Measurements from ENCODE around the gene NHS.

NHS gene

DNA sequence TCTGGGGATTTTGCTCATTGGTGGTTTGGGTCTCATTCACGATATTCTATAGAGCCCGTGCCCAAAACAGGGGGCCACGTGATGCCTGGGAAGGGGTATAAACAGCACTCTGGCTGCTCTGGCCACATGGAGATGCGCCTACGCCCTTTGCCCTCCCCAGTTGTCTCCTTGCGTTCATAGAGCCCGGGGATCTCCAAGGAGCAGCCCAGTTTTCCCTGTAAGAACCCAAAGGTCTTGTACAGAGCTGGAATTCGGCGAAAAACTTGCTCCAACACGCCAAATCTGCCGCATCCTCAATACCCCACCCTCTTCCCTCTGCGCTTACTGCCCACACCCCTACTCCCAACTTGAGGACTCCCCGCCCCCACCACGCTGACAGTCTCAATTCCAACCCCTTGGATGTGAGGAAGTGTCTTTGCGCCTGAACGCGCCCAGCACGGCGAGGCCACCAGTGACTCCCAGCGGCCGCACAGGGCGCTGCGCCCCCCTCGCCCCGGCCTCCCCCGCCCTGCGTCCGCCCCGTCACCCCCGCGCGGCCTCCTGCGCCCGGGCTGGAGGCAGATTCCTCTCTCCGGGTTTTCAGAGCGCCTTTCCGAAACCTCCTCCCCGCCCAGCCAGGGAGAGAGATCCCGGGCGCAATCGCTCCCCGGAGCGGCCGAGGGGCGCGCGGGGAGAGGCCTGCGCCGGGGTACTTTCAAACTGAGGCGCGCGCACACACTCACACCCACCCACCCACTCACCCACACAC is at the start of gene NHS:
NHS (plus strand) TSS at position 582 of the 748 bp plus-strand sequence. CDS start 558 bp downstream, outside the sequence.
- DNase-seq (ENCODE audit: low spot score) = peak; percentile 88

DNA sequence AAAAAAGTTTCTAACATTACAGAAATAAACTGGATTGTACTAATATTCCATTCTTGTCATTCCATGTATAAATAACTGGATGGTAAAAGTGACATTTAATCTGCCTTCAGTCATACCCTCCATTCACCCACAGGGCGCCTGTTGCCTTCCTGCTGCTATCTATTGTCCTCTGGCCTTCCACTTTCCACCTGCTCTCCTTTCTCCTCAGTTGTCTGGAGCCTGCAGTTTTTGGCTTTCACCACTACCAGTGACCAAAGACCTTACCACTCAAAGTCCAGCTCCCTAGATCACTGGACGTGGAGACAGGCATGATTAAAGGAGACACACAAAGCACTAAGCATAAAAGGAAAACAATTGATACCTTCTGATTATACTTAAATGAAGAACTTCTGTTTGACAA is 46.2 kb upstream of the NHS start:
- no peak for DNase-seq (ENCODE audit: low spot score)

DNA sequence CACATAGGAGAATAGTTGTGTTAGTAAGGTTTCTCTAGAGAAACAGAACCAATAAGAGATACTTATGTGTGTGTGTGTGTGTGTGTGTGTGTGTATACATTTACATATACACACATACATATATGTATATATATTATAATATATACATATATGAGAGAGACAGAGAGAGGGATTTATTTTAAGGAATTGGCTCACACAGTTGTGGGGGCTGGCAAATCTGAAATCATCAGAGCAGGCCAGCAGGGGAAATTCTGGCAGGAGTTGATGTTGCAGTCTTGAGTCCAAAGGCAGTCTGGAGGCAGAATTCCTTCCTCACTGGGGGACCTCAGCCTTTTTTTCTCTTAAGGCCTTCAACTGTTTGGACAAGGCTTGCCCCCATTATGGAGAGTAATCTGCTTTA is 38.6 kb upstream of the NHS start:
- DNase-seq (ENCODE audit: low spot score) = no peak

DNA sequence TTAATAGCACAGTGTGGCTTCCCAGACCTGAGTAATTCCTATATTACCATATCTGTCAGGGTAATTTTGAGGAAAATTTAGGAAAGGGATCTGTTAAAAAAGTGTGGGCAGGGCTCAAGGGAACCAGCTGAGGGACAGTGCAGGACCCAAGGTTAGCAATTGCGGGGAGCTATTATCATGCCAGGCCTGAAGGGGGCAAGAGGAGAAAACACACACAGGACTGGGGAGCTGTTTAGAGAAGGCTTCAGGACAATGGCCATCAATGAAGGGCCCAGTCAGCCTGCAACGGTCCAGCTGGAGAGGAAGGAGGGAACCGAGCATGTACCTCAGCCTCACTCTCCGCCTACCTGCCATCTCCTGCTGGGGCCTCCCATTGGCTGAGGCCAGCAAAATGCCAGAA is 19.0 kb upstream of the NHS start:
- no peak for DNase-seq (ENCODE audit: low spot score)

DNA sequence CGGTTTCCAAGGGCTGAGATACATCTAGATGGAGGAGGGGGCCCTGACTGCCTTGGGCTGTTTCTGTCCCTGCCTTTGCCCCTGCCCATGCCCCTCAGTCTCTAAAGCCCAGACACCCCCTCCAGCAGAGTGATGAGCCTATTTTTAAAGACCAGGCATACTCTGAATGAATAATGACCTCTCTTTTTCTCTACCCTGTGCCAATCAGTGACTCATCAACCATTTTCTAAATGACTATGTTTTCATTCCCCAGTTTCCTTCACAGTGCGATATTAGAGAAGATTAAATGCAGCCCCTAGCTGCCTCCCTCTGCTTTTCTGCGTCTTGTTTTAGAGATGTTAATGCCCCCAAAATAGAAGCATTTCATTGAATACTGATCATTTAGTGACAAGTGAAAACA is 15.5 kb upstream of the NHS start:
- no peak for DNase-seq (ENCODE audit: low spot score)

DNA sequence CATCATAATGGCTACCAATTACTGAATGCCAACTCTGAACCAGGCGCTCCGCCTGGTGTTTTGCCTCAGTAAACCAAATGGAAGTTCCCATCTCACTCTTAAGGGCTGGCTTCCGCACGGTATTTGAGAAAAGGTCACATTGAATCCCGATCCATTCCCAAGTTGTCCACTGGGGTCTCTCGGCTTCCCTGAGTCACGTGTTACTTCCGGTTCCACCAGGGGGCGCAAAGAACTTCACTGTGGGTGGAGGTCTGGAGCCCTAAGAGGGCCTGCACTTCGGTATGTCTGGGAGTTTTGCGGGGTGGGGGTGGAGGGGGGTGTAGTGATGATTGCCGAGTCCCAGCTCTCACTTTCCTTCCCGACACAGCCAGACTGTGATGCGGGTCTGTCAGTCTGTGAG is 13.4 kb upstream of the NHS start:
- no peak for DNase-seq (ENCODE audit: low spot score)

DNA sequence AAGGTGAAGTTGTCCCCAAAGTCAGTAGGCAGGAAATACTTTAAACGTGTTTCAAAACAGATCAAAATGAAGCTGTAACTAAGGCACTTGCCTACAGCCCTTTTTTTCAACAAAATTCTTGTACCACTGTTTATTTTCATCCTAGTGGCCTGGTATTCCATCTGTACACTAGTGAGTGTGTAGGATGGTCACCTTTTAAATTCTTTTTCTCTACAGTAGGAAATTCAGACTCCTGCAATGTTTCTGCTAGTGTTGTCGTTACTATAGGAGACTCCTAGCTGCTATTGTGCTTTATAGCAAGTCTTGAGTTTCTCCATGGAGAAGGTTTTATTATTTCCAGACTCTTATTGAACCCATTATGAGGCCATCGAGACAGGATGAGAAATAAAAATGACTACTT is 7.0 kb upstream of the NHS start:
- no peak for DNase-seq (ENCODE audit: low spot score)

DNA sequence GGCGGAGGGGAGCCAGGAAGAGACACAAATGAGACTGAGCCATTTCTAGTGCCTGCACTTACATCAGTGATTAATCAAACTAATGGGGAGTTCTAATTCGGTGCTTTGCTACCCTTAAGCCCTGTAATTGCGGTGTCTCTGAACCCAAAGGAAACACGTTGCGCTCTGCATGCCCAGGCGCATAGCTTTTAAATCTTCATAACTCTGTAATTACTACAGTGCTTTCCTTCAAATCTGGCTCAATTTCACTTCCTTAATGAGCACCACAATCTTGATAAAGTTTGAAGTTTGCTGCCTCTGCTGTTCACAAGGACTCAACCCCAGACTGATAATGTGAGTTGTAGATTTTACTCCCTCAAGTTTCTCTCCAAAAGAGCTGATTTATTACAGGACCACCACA is 5.7 kb upstream of the NHS start:
- DNase-seq (ENCODE audit: low spot score) = no peak

DNA sequence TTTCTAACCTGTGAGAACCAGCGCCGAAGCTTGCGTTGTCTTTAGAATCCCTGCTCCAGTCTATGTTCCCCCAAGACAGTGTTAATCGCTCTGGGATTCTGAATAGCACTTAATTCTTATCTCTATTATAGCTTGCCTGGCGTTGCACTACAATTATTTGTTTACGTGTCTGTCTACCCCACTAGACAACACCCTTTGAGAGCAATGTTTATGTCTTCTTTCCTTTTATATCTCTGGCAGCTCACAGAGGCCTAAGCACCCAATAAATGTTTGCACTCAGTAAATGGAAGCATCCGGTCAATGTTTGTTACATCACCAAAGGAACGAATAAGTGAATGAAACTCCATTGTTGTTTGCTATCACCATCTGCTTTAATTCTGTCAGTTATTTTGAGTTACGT is 4.8 kb upstream of the NHS start:
- DNase-seq (ENCODE audit: low spot score) = no peak

DNA sequence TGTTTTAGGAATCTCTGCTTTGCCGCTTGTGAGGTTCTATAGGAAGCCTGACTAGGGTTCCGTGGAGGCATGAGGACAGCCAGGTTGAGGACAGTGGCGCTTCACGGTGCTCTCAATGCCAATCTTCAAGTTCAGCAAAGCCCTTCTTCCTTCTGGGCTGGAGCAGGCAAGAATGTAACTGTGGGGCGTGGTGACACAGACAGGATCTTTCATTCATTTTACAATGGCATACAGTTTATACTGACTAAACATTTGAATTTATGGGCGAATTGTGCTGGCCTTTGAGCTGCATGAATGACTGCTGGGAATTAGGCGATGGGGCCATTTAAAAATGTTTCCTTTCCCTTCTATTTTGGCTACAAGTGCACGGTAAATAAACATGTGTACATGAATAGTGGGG is 2.9 kb upstream of the NHS start:
- DNase-seq (ENCODE audit: low spot score) = no peak

DNA sequence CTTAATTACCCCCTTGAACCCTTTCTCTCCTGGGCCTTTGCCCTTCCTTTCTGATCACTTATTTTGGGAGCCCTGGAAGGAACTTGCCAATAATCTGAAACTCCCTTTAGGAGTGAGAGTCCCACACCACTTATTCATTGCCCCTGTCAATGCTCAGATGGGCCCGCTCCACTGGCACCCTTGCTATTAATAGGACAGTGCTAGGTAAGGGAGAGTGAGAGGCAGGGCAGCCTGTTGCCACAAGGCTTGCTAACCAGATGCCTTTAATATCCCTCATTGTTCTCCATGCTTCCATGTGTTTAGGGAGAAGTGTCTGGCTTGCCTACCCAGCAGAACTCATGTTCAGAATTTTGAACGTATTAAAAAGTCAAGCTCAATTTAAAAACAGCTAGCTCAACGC is 1.7 kb upstream of the NHS start:
- no peak for DNase-seq (ENCODE audit: low spot score)

DNA sequence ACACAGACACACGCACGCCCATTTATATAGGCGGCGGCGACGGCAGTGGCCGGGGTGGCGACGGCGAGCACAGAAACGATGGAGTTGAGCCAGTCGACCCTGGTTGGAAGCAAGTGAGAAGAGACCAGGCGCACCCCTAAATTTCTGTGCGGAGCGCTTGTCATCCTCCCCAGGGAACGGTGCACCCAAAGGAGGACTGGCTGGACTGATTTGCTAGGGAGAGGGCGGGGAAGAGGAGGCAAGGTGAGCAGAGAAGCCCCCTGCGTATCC is 302 bp downstream of the NHS start:
- peak; percentile 13 for DNase-seq (ENCODE audit: low spot score)

DNA sequence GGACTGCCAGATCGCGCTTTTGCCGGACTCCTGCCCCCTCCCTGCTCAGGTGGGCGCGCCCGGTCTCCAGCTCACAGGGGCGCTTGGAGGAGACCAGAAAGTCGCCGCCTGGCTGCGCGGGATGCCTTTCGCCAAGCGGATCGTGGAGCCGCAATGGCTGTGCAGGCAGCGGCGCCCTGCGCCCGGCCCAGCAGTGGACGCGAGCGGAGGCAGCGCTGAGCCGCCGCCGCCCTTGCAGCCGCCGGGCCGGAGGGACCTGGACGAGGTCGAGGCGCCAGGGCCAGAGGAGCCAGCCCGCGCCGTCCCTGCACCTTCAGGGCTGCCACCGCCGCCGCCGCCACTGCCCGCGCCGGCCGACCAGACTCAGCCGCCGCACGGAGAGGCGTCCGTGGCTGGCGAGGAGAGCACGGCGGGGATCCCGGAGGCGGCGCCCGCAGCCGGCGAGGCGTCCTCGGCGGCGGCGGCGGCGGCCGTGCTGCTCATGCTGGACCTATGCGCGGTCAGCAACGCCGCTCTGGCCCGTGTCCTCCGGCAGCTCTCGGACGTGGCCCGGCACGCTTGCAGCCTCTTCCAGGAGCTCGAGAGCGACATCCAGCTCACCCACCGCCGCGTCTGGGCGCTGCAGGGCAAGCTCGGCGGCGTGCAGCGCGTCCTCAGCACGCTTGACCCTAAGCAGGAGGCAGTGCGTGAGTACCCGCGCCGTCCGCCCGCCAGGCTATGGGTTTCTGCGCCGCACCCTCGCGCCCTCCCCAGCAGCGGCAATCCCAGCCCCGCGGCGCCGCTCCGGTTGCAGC is 834 bp downstream of the NHS start:
- peak; percentile 57 for DNase-seq (ENCODE audit: low spot score)

DNA sequence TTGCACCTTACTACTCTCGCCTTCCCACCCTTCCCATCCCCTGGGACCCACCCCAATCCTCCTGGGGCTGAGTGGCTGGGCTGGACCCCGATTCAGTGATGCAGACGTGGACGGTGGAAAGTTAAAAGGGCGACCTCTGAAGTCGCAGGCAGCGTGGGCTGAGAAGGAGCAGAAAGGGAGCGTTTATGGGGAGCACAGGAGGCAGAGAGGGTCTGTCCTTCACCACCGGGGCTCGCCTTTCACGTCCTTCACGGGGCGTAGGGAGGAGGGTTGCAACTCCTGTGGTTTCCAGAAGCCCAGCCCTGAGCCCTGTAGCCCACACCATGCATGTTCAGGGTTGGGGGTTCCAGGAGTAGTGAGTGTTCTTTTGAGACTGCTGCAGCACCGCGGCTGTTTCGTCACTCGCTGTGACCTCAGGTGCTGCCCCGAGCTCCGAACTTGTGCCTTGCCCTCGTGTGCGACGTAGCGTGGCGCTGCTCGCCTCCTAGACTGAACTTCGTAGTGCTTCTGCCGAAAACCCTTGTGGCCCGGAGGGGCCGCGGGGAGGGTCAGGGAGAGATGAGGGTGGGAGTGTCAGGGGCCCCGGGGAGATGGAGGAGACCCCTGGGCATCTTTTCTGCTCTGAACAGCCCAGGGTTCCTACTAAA is 1.6 kb downstream of the NHS start:
- DNase-seq (ENCODE audit: low spot score) = peak; percentile 29

DNA sequence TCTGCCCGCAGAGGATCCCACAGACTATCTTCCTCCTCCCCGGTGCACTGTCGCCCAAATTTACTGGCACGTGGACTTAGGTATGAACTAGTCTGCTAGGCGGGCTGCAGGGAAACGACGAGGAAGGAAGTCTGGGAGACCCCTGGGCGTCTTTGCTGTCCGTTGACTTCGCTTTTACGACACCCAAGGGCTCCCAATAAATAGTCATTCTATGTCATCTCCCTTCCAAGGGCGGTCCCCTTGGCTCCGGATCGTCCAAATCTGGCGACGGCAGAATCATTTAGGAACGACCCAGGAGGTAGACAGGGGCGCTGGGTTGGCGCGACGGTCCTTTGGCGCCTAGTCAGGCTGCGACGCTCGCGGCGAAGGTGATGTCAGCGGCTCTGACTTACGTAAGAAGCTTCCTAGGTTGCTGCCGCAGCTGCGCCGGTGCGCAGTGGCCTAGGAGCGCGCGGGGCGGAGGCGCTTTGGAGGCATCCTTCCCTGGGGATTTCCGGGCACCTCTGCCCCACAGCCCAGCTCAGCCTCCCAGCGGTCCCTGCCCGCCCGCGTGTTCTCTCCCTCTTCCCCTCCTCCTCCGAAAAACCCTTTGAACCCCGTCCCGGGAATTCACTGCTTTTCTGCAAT is 2.2 kb downstream of the NHS start:
- DNase-seq (ENCODE audit: low spot score) = peak; percentile 38

DNA sequence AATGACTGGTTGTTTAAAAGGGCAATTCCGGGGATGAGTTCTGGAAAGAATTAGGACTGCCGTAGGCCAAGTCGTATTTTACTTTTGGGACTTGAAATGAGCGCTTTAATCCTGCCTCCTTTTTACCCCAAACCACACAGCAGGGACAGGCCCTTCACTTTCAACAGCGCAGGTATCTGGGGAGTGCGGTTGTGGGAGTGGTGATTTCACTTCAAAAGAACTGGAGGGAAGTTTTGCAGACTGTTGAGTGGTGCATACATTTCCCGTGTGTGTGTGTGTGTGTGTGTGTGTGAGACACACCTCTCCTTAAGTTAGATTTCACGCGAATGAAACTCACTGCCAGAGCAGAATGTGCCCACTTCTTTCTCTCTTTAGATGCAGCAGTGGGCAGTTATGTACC is 2.8 kb downstream of the NHS start:
- DNase-seq (ENCODE audit: low spot score) = no peak

DNA sequence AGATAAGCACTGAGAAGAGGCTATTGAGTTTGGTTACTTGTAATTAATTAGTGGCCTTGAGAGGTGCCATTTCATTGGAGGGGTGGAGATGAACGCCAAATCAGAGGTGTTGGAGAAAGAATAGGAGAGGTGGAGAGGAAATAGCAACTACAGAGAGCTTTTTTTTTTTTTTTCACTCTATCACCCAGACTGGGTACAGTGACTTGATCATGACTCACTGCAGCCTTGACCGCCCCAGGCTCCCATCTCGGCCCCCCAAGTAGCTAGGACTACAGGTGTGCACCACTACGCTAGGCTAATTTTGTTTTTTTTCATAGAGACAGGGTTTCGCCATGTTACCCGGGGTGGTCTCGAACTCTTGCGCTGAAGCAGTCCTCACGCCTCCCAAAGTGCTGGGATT is 5.2 kb downstream of the NHS start:
- no peak for DNase-seq (ENCODE audit: low spot score)

DNA sequence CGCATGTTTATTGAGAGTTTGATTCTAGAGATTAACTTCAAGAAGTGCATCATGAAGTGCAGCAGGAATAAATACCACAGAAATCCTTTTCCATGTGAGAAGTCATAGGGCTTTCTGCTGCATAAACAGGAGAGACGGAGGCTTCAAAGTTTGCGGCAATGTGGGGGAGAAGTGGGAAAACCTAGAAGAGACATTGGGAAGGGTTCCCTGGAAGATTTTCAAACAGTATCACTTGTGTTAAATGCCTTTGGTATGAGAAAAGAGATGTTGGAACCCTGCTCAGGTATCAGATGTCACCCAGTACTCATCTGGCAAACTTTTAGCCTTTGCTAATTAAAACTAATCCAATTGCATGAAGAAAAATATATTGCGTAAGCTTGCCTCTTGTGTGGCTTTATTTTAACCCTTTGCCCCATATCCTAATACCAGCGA is 15.4 kb downstream of the NHS start:
- no peak for DNase-seq (ENCODE audit: low spot score)

DNA sequence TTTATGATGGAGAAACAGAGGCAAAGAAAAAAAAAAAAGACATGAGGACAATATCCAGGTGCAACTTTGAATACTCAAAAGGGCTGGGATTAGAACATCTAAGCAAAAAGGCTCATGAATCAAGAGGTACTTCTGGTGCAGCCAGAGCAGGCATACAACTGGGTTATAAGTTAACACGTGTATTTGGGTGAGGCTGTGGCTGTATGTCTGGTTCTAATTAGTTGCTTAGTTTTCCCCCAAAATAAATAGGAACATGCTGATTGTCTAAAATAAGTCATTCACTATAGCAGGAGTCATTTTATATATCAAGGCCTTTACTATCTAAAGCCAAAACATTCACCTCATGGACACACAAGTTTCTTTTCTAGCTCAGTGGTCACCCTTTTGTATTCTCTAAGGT is 20.2 kb downstream of the NHS start:
- no peak for DNase-seq (ENCODE audit: low spot score)

DNA sequence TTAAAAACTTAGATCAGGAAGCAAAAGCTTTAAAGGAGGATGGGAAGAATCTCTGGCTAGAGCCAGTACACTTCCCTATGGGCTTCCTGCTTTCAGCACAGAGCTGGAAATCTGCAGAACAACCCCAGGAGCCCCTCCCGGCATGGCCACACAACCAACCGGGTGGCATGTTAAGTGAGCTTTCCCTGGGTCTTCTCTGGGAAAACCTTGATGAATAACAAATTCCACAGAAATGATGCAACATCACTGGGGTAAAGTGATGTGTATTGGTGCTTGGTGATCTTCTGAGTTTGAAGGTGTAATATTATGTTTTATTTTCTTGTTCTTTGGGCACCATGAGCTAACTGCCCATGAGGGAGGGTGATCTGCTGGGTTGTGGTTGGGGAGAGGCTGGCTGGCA is 22.1 kb downstream of the NHS start:
- no peak for DNase-seq (ENCODE audit: low spot score)

DNA sequence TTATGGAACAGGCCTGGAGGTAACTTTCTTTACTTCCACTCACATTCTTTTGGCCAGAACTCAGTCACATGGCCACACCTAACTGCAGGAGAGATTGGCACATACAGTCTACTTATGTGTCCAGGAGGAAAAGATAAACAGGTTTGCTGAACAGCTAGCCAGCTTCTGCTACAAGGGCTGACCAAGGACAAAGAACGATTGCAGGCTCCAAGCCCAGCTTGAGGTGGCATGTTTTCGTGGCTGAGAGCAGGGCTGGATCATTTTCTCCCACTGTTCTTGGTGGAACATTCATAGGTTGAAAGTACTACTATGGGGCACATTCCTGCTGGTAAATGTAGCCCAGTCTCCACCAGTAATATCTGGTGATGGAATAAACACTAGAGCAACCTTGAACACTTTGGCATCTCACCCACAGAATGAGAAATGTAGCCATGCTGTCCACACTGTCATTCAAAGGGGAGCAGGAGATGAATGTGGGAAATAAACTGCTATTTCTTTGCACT is 28.2 kb downstream of the NHS start:
- DNase-seq (ENCODE audit: low spot score) = no peak

DNA sequence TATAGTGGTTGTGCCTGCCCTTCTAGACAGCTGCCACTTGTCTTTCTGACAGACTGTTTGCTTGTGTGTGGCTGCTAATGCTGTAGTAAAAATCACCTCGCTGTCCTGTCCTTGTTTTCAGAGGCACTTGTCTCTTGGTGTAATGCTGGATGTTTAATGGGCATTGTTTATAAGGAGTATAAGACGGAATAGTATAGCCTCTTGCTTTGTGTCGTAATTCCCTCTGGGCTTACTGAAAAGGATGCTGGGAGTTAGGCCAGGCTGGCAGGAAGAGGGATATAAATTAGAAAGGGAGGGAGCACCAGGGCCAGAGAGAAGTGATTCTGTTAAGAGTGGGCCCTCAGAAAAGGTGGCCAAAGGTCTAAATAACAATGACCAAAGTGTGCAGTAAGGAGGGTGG is 29.0 kb downstream of the NHS start:
- DNase-seq (ENCODE audit: low spot score) = no peak
